Psoas muscle (tissue), 8 donors: ENCODE measurements around the gene GREM1. TPM values are rescaled to one million over a fixed set of nuclear protein-coding genes. Genes with fewer than 3 reads are reported as not detected.

Experiments used
- ATAC-seq, 4 donors: fragments of 200-7000 bp; cut with Tn5 transposase; one replicate each; pipeline ENCODE4 v1.9.1; 2020; ENCODE audit warnings: moderate library complexity in 3 of 4, mild to moderate bottlenecking in 2 of 4
- DNase-seq, 2 donors: peaks; one replicate each; pipeline ENCODE4 v3.0.0-alpha.2; 2020
- H3K27ac ChIP-seq: fragments of 200-600 bp; one replicate; pipeline ENCODE4 v1.8.0; 2022
- H3K27me3 ChIP-seq, 3 donors: fragments of 200-600 bp in 1 of 3; one replicate each; pipeline versions ENCODE4 v1.6.1 to v1.8.0; 2013 to 2022; ENCODE audit warnings: low read length in 2 of 3, mild to moderate bottlenecking in 2 of 3, moderate library complexity in 1 of 3; ENCODE audit not compliant: insufficient read depth in 3 of 3
- H3K36me3 ChIP-seq, 2 donors: fragments of 200-600 bp in 1 of 2; one replicate each; pipeline versions ENCODE4 v1.6.1 to v1.8.0; 2013 to 2022; ENCODE audit warnings: low read depth in 1 of 2, mild to moderate bottlenecking in 1 of 2, moderate library complexity in 1 of 2; ENCODE audit not compliant: insufficient read depth in 1 of 2
- H3K4me1 ChIP-seq: fragments of 200-600 bp; one replicate; pipeline ENCODE4 v1.8.0; 2022
- H3K4me3 ChIP-seq: fragments of 200-600 bp; one replicate; pipeline ENCODE4 v1.8.0; 2022; ENCODE audit warnings: mild to moderate bottlenecking
- H3K9me3 ChIP-seq: fragments of 200-600 bp; one replicate; pipeline ENCODE4 v1.8.0; 2022
- WGBS, 3 donors: extraction: QIAGEN DNeasy Blood & Tissue Kit; methylation state at CpG; one replicate each; pipeline versions ENCODE4 v1.1.6 to v1.1.7; 2013; 5-methylcytosine and 5-hydroxymethylcytosine counted together
- intact Hi-C, 2 donors: fragments of 100-400 bp; cut with DNase I; formaldehyde crosslinking; loops; one replicate each; pipeline versions ENCODE4 v1.11.0 to v1.14.2; 2022
- polyA plus RNA-seq, 3 donors: library from polyadenylated mRNA; stranded (reverse); fragments of 200-250 nt; gene quantifications; one replicate each; pipeline ENCODE4 v1.2.3, GENCODE V29; 2013
- total RNA-seq, 4 donors: library from RNA; stranded (reverse); fragmentation: NEBNext Ultra II Directional in 2 of 4; extraction: Animal tissue kit (Norgen Biotek cat#: 25700) in 2 of 4; gene quantifications; one replicate each; pipeline versions ENCODE4 v1.2.1 to v1.2.4, GENCODE V29; 2021 to 2023
- TF ChIP-seq, protein P1 (sequence below): fragments of 200-600 bp; IDR thresholded peaks from one replicate; pipeline ENCODE4 v1.8.0; 2022; ENCODE audit warnings: antibody characterized with exemption
- donor health status: healthy with polysubstance abuse.
- donor health status: DM: no; HTN: no; CAD: no; lungs with moderate emphysema.
- donor health status: Bipolar disorder and iron deficiency.
- donor health status: healthy.
- donor health status: DM: yes; HTN: yes; CAD: no.
- donor health status: DM: no; HTN: no; CAD: no.
- donor health status: DM: no; HTN: no; CAD: no.
- donor health status: DM: yes; HTN: yes; CAD: no.

Gene GREM1
- total and polyA plus RNA-seq, 7 donors = 0.09 to 4.5 (median 1.3) TPM

DNA sequence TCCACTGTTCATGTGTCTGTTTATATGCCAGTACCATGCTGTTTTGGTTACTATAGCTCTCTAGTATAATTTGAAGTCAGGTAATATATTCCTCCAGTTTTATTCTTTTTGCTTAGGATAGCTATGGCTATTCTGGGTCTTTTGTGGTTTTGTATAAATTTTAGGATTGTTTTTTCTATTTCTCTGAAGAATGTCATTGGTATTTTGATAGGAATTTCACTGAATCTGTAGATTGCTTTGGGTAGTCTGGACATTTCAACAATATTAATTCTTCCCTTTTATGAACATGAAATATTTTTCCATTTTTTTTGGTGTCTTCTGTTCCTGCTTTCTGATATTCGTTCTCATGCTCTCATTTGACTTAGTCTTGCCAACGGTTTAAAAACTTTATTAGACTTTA, 39.6 kb downstream of the GREM1 start:
- 64 to 76% (median 66%) methylated on average over 2 of the region's 2 CpGs for WGBS, 3 donors
- H3K36me3 ChIP-seq = no peaks in the 10 kb centered on the region
- intact Hi-C loops = no loop called here

GRCh38 chr15:32763295-32763694, 45.5 kb downstream of the GREM1 start:
- Histone ChIP-seq H3K4me3 (no peak overlapping the region), H3K9me3 (no peaks in the 10 kb centered on the region), H3K4me1 (no peaks in the 10 kb centered on the region), H3K27me3 (peaks cover 0 to 3% (median 0%) of the 10 kb centered on the region in 3 donors), H3K27ac (no peak overlapping the region), H3K36me3 (no peaks in the 10 kb centered on the region)
- TF ChIP-seq, protein P1, sequence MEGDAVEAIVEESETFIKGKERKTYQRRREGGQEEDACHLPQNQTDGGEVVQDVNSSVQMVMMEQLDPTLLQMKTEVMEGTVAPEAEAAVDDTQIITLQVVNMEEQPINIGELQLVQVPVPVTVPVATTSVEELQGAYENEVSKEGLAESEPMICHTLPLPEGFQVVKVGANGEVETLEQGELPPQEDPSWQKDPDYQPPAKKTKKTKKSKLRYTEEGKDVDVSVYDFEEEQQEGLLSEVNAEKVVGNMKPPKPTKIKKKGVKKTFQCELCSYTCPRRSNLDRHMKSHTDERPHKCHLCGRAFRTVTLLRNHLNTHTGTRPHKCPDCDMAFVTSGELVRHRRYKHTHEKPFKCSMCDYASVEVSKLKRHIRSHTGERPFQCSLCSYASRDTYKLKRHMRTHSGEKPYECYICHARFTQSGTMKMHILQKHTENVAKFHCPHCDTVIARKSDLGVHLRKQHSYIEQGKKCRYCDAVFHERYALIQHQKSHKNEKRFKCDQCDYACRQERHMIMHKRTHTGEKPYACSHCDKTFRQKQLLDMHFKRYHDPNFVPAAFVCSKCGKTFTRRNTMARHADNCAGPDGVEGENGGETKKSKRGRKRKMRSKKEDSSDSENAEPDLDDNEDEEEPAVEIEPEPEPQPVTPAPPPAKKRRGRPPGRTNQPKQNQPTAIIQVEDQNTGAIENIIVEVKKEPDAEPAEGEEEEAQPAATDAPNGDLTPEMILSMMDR = no peak
- 81 to 89% (median 86%) methylated on average over 1 of the region's 1 CpG for WGBS, 3 donors
- intact Hi-C loops = no loop called here
- DNase-seq (no peak), ATAC-seq (no peak)

More for the DNA sequence above, 39.6 kb downstream of the GREM1 start:
- Histone ChIP-seq H3K27ac (no peak overlapping the region), H3K9me3 (no peaks in the 10 kb centered on the region), H3K27me3 (peaks cover 0 to 3% (median 0%) of the 10 kb centered on the region in 3 donors), H3K4me1 (no peaks in the 10 kb centered on the region), H3K4me3 (no peak overlapping the region)
- no peak for ATAC-seq
- no peak for DNase-seq
- TF ChIP-seq, protein P1 = no peak

GRCh38 chr15:32765236-32765635, 47.4 kb downstream of the GREM1 start:
- intact Hi-C loops = no loop called here
- H3K36me3 ChIP-seq = no peaks in the 10 kb centered on the region
- no peaks in the 10 kb centered on the region for H3K4me1 ChIP-seq
- ATAC-seq = no peak
- no peak for DNase-seq
- no peak overlapping the region for H3K27ac ChIP-seq
- 59 to 66% (median 61%) methylated on average over 4 of the region's 4 CpGs for WGBS, 3 donors
- H3K4me3 ChIP-seq = no peak overlapping the region
- TF ChIP-seq, protein P1 = no peak
- H3K9me3 ChIP-seq = no peaks in the 10 kb centered on the region
- peaks cover 0 to 3% (median 0%) of the 10 kb centered on the region in 3 donors for H3K27me3 ChIP-seq

GRCh38 chr15:32766101-32766500, 48.3 kb downstream of the GREM1 start:
- DNase-seq = no peak
- H3K9me3 ChIP-seq = no peaks in the 10 kb centered on the region
- H3K27me3 ChIP-seq = no peaks in the 10 kb centered on the region
- no peaks in the 10 kb centered on the region for H3K36me3 ChIP-seq
- intact Hi-C loops = no loop called here
- H3K4me1 ChIP-seq = no peaks in the 10 kb centered on the region
- TF ChIP-seq, protein P1 = no peak
- no peak overlapping the region for H3K27ac ChIP-seq
- ATAC-seq = no peak
- 78 to 81% (median 81%) methylated on average over 3 of the region's 3 CpGs for WGBS, 3 donors
- no peak overlapping the region for H3K4me3 ChIP-seq

GRCh38 chr15:32767236-32767635, 49.4 kb downstream of the GREM1 start:
- Histone ChIP-seq H3K4me1 (no peaks in the 10 kb centered on the region), H3K9me3 (no peaks in the 10 kb centered on the region), H3K36me3 (no peaks in the 10 kb centered on the region), H3K27ac (no peak overlapping the region), H3K4me3 (no peak overlapping the region), H3K27me3 (no peaks in the 10 kb centered on the region)
- DNase-seq = no peak
- TF ChIP-seq, protein P1 = no peak
- ATAC-seq = no peak
- intact Hi-C loops = no loop called here
- WGBS, 3 donors = 88 to 95% (median 89%) methylated on average over 1 of the region's 1 CpG
